Measurements from ENCODE around the gene METTL18. TPM values are rescaled to one million over a fixed set of nuclear protein-coding genes. Genes with fewer than 3 reads are reported as not detected.

METTL18 gene
- total RNA-seq, 2 donors from 2014 or later: 6.7 to 7.3 TPM

GRCh38 chr1:169779970-169780369 is 14.7 kb downstream of the METTL18 start:
- Mint-ChIP-seq H3K4me1 (peaks cover 10% of the 10 kb centered on the region), H3K27me3 (ENCODE audit: insufficient read depth) (no peaks in the 10 kb centered on the region), H3K4me3 (no peak overlapping the region), H3K36me3 (ENCODE audit: low read depth) (no peaks in the 10 kb centered on the region), H3K27ac (peak overlapping the region; percentile 13), H3K9me3 (peaks cover 2% of the 10 kb centered on the region)
- 77 to 91% methylated on average over 2 to 4 of the region's 4 CpGs for WGBS, 2 experiments (ENCODE audit: insufficient coverage in 1 of 2, insufficient read length in 1 of 2)
- no peak for TF ChIP-seq CTCF (conservative IDR thresholded peaks at IDR 0.05)
- no peaks in the 10 kb centered on the region for H3K4me1 ChIP-seq (ENCODE audit: control insufficient read depth, insufficient read depth, low read length)
- H3K27ac ChIP-seq (ENCODE audit: low read depth, low read length): no peak overlapping the region
- H3K27me3 ChIP-seq (ENCODE audit: control insufficient read depth, insufficient read depth, low read length, poor library complexity, severe bottlenecking): peaks cover 7% of the 10 kb centered on the region
- H3K36me3 ChIP-seq (ENCODE audit: control insufficient read depth, insufficient read depth, low read length): no peaks in the 10 kb centered on the region
- H3K9me3 ChIP-seq (ENCODE audit: control insufficient read depth, low read length): no peaks in the 10 kb centered on the region
- DNase-seq: no peak
- H3K9ac ChIP-seq (ENCODE audit: extremely low read depth, low read length, poor library complexity, severe bottlenecking): no peak overlapping the region
- H3K4me3 ChIP-seq (ENCODE audit: low read length): no peak overlapping the region

GRCh38 chr1:169779150-169779549 is 15.6 kb downstream of the METTL18 start:
- Histone ChIP-seq H3K4me1 (ENCODE audit: control insufficient read depth, insufficient read depth, low read length) (no peaks in the 10 kb centered on the region), H3K36me3 (ENCODE audit: control insufficient read depth, insufficient read depth, low read length) (no peaks in the 10 kb centered on the region), H3K27me3 (ENCODE audit: control insufficient read depth, insufficient read depth, low read length, poor library complexity, severe bottlenecking) (peaks cover 7% of the 10 kb centered on the region), H3K4me3 (ENCODE audit: low read length) (no peak overlapping the region), H3K9me3 (ENCODE audit: control insufficient read depth, low read length) (no peaks in the 10 kb centered on the region), H3K9ac (ENCODE audit: extremely low read depth, low read length, poor library complexity, severe bottlenecking) (no peak overlapping the region), H3K27ac (ENCODE audit: low read depth, low read length) (no peak overlapping the region)
- DNase-seq: no peak
- no peak overlapping the region for H3K4me3 Mint-ChIP-seq
- TF ChIP-seq CTCF (conservative IDR thresholded peaks at IDR 0.05): no peak
- H3K4me1 Mint-ChIP-seq: peaks cover 10% of the 10 kb centered on the region
- H3K36me3 Mint-ChIP-seq (ENCODE audit: low read depth): no peaks in the 10 kb centered on the region
- H3K27me3 Mint-ChIP-seq (ENCODE audit: insufficient read depth): no peaks in the 10 kb centered on the region
- H3K9me3 Mint-ChIP-seq: peaks cover 2% of the 10 kb centered on the region
- no peak overlapping the region for H3K27ac Mint-ChIP-seq

- no peak for DNase-seq
- H3K27ac ChIP-seq (ENCODE audit: low read depth, low read length): no peak overlapping the region
- 91 to 92% methylated on average over 3 of the region's 3 CpGs for WGBS, 2 experiments (ENCODE audit: insufficient coverage in 1 of 2, insufficient read length in 1 of 2)
- no peak for TF ChIP-seq CTCF (conservative IDR thresholded peaks at IDR 0.05)
- H3K9me3 ChIP-seq (ENCODE audit: control insufficient read depth, low read length): no peaks in the 10 kb centered on the region
- H3K4me3 ChIP-seq (ENCODE audit: low read length): no peak overlapping the region
- no peaks in the 10 kb centered on the region for H3K27me3 Mint-ChIP-seq (ENCODE audit: insufficient read depth)
- no peak overlapping the region for H3K27ac Mint-ChIP-seq
- peaks cover 10% of the 10 kb centered on the region for H3K4me1 Mint-ChIP-seq
- H3K9me3 Mint-ChIP-seq: no peaks in the 10 kb centered on the region
- no peak overlapping the region for H3K4me3 Mint-ChIP-seq
- H3K36me3 ChIP-seq (ENCODE audit: control insufficient read depth, insufficient read depth, low read length): no peaks in the 10 kb centered on the region
- peaks cover 12% of the 10 kb centered on the region for H3K27me3 ChIP-seq (ENCODE audit: control insufficient read depth, insufficient read depth, low read length, poor library complexity, severe bottlenecking)
- no peaks in the 10 kb centered on the region for H3K4me1 ChIP-seq (ENCODE audit: control insufficient read depth, insufficient read depth, low read length)
- no peaks in the 10 kb centered on the region for H3K36me3 Mint-ChIP-seq (ENCODE audit: low read depth)
- no peak overlapping the region for H3K9ac ChIP-seq (ENCODE audit: extremely low read depth, low read length, poor library complexity, severe bottlenecking)
Observed at GRCh38 chr1:169776440-169776839, 18.3 kb downstream of the METTL18 start.

Data from endodermal cell (in vitro differentiated cells).